ENCODE results near the gene CHRM4. TPM values are rescaled to one million over a fixed set of nuclear protein-coding genes. Genes with fewer than 3 reads are reported as not detected.

The CHRM4 gene
- total RNA-seq, 1 donor from 2014 or later, result 0.27 TPM

- FAIRE-seq (no peak), DNase-seq (ENCODE audit: low read depth) (no peak)
- H3K27ac Mint-ChIP-seq (ENCODE audit: unreplicated experiment), result no peak overlapping the region
- Histone ChIP-seq H3K4me3 (ENCODE audit: insufficient read depth, low read depth, low read length) (no peak overlapping the region), H3K4me1 (ENCODE audit: insufficient read depth, low read length) (no peaks in the 10 kb centered on the region), H4K20me1 (ENCODE audit: insufficient read depth, low read length) (peaks cover 22% of the 10 kb centered on the region), H2AFZ (ENCODE audit: low read depth, low read length) (no peak overlapping the region), H3K27me3 (ENCODE audit: insufficient read depth, low read length) (no peaks in the 10 kb centered on the region), H3K4me2 (ENCODE audit: low read length) (no peak overlapping the region), H3K9ac (ENCODE audit: low read length) (no peak overlapping the region), H3K79me2 (ENCODE audit: insufficient read depth, low read length) (no peaks in the 10 kb centered on the region), H3K27ac (ENCODE audit: low read depth, low read length) (no peak overlapping the region), H3K9me3 (ENCODE audit: insufficient read depth, low read depth, low read length) (no peaks in the 10 kb centered on the region), H3K36me3 (ENCODE audit: insufficient read depth, low read length) (peaks cover 7% of the 10 kb centered on the region)
- TF ChIP-seq EZH2 (IDR thresholded peaks at IDR 0.05; ENCODE audit: insufficient read depth, low read length) (no peak), CTCF (IDR thresholded peaks at IDR 0.05; ENCODE audit: insufficient read depth, low read depth, low read length) (no peak)
- no peaks in the 10 kb centered on the region for H3K9me3 Mint-ChIP-seq (ENCODE audit: unreplicated experiment)
- no peaks in the 10 kb centered on the region for H3K27me3 Mint-ChIP-seq (ENCODE audit: low read depth, unreplicated experiment)
- no peak overlapping the region for H3K4me3 Mint-ChIP-seq (ENCODE audit: unreplicated experiment)
- no peaks in the 10 kb centered on the region for H3K4me1 Mint-ChIP-seq (ENCODE audit: low read depth, unreplicated experiment)
- peaks cover 23% of the 10 kb centered on the region for H3K36me3 Mint-ChIP-seq (ENCODE audit: low read depth, unreplicated experiment)
Measured at GRCh38 chr11:46414879-46415278, 23.3 kb upstream of the CHRM4 start.

GRCh38 chr11:46414466-46414796 is 22.9 kb upstream of the CHRM4 start:
- Histone ChIP-seq H4K20me1 (ENCODE audit: insufficient read depth, low read length) (peaks cover 22% of the 10 kb centered on the region), H3K4me1 (ENCODE audit: insufficient read depth, low read length) (no peaks in the 10 kb centered on the region), H3K36me3 (ENCODE audit: insufficient read depth, low read length) (peaks cover 7% of the 10 kb centered on the region), H3K79me2 (ENCODE audit: insufficient read depth, low read length) (no peaks in the 10 kb centered on the region), H3K4me2 (ENCODE audit: low read length) (no peak overlapping the region), H3K9me3 (ENCODE audit: insufficient read depth, low read depth, low read length) (no peaks in the 10 kb centered on the region), H3K4me3 (ENCODE audit: insufficient read depth, low read depth, low read length) (no peak overlapping the region), H3K9ac (ENCODE audit: low read length) (no peak overlapping the region), H3K27ac (ENCODE audit: low read depth, low read length) (no peak overlapping the region), H2AFZ (ENCODE audit: low read depth, low read length) (no peak overlapping the region), H3K27me3 (ENCODE audit: insufficient read depth, low read length) (no peaks in the 10 kb centered on the region)
- Mint-ChIP-seq H3K36me3 (ENCODE audit: low read depth, unreplicated experiment) (peaks cover 23% of the 10 kb centered on the region), H3K9me3 (ENCODE audit: unreplicated experiment) (no peaks in the 10 kb centered on the region), H3K4me1 (ENCODE audit: low read depth, unreplicated experiment) (no peaks in the 10 kb centered on the region), H3K27me3 (ENCODE audit: low read depth, unreplicated experiment) (no peaks in the 10 kb centered on the region), H3K27ac (ENCODE audit: unreplicated experiment) (no peak overlapping the region), H3K4me3 (ENCODE audit: unreplicated experiment) (no peak overlapping the region)
- DNase-seq (ENCODE audit: low read depth) (no peak), FAIRE-seq (no peak)
- TF ChIP-seq EZH2 (IDR thresholded peaks at IDR 0.05; ENCODE audit: insufficient read depth, low read length) (no peak), CTCF (IDR thresholded peaks at IDR 0.05; ENCODE audit: insufficient read depth, low read depth, low read length) (no peak)

GRCh38 chr11:46413760-46414465 is 22.3 kb upstream of the CHRM4 start:
- Mint-ChIP-seq H3K27ac (ENCODE audit: unreplicated experiment) (no peak overlapping the region), H3K27me3 (ENCODE audit: low read depth, unreplicated experiment) (no peaks in the 10 kb centered on the region), H3K4me1 (ENCODE audit: low read depth, unreplicated experiment) (no peaks in the 10 kb centered on the region), H3K4me3 (ENCODE audit: unreplicated experiment) (peak overlapping the region; percentile 9), H3K36me3 (ENCODE audit: low read depth, unreplicated experiment) (peaks cover 21% of the 10 kb centered on the region), H3K9me3 (ENCODE audit: unreplicated experiment) (no peaks in the 10 kb centered on the region)
- Histone ChIP-seq H3K27me3 (ENCODE audit: insufficient read depth, low read length) (no peaks in the 10 kb centered on the region), H2AFZ (ENCODE audit: low read depth, low read length) (no peak overlapping the region), H3K36me3 (ENCODE audit: insufficient read depth, low read length) (peaks cover 7% of the 10 kb centered on the region), H3K79me2 (ENCODE audit: insufficient read depth, low read length) (no peaks in the 10 kb centered on the region), H3K4me1 (ENCODE audit: insufficient read depth, low read length) (no peaks in the 10 kb centered on the region), H3K4me2 (ENCODE audit: low read length) (no peak overlapping the region), H4K20me1 (ENCODE audit: insufficient read depth, low read length) (peaks cover 18% of the 10 kb centered on the region), H3K9ac (ENCODE audit: low read length) (no peak overlapping the region), H3K4me3 (ENCODE audit: insufficient read depth, low read depth, low read length) (no peak overlapping the region), H3K9me3 (ENCODE audit: insufficient read depth, low read depth, low read length) (no peaks in the 10 kb centered on the region), H3K27ac (ENCODE audit: low read depth, low read length) (no peak overlapping the region)
- no peak for FAIRE-seq
- no peak for DNase-seq (ENCODE audit: low read depth)
- no peak for TF ChIP-seq CTCF (IDR thresholded peaks at IDR 0.05; ENCODE audit: insufficient read depth, low read depth, low read length)
- TF ChIP-seq EZH2 (IDR thresholded peaks at IDR 0.05; ENCODE audit: insufficient read depth, low read length), result no peak
